ENCODE results near the gene VPREB3. TPM values are rescaled to one million over a fixed set of nuclear protein-coding genes. Genes with fewer than 3 reads are reported as not detected.
A peak's percentile ranks its signal among the peaks of the same experiment; 100 is the strongest.

Gene VPREB3
- total RNA-seq, 1 experiment from 2014 or later, result not detected

DNA sequence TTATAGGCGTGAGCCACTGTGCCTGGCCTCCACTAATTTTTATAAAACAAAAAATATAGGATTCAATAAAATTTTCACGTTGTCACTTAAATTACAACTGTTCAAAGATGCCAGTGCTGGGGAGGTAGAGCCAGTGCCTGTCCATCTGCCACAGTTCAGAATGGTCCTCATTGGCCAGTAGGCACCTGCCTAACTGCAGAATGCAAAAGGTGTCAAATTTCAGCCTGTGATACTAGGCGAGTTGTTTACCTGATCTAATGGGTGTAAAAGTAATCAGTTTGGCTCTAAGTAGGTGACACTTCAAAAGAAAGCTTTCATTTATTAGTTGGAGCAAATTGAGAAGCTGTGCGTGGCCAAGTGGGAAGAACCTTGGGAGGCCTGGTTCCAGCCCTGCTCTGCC lies 34.9 kb upstream of the VPREB3 start:
- POLR2A ChIA-PET, result no interaction called here
- no TSS peak for BruUV-seq (replicated peaks)
- CTCF ChIA-PET, result no interaction called here
- H3K36me3 ChIP-seq (ENCODE audit: control insufficient read depth, insufficient read depth, low read length), result no peaks in the 10 kb centered on the region
- DNase-seq (ENCODE audit: low read depth, low spot score), result no peak
- H3K4me3 ChIP-seq (ENCODE audit: low read depth in 2 of 2, low read length in 2 of 2), result no peak overlapping the region
- TF ChIP-seq SIN3A (IDR thresholded peaks at IDR 0.05; ENCODE audit: borderline replicate concordance, insufficient read depth, low read depth, low read length), result no peak
- TF ChIP-seq TCF7L2 (IDR thresholded peaks at IDR 0.05; ENCODE audit: low read depth, low read length), result no peak
- TF ChIP-seq POLR2AphosphoS5 (IDR thresholded peaks at IDR 0.05; ENCODE audit: low read depth, low read length), result no peak
- TF ChIP-seq, protein P1, sequence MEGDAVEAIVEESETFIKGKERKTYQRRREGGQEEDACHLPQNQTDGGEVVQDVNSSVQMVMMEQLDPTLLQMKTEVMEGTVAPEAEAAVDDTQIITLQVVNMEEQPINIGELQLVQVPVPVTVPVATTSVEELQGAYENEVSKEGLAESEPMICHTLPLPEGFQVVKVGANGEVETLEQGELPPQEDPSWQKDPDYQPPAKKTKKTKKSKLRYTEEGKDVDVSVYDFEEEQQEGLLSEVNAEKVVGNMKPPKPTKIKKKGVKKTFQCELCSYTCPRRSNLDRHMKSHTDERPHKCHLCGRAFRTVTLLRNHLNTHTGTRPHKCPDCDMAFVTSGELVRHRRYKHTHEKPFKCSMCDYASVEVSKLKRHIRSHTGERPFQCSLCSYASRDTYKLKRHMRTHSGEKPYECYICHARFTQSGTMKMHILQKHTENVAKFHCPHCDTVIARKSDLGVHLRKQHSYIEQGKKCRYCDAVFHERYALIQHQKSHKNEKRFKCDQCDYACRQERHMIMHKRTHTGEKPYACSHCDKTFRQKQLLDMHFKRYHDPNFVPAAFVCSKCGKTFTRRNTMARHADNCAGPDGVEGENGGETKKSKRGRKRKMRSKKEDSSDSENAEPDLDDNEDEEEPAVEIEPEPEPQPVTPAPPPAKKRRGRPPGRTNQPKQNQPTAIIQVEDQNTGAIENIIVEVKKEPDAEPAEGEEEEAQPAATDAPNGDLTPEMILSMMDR (IDR thresholded peaks at IDR 0.05), result no peak
- TF ChIP-seq, protein P2, sequence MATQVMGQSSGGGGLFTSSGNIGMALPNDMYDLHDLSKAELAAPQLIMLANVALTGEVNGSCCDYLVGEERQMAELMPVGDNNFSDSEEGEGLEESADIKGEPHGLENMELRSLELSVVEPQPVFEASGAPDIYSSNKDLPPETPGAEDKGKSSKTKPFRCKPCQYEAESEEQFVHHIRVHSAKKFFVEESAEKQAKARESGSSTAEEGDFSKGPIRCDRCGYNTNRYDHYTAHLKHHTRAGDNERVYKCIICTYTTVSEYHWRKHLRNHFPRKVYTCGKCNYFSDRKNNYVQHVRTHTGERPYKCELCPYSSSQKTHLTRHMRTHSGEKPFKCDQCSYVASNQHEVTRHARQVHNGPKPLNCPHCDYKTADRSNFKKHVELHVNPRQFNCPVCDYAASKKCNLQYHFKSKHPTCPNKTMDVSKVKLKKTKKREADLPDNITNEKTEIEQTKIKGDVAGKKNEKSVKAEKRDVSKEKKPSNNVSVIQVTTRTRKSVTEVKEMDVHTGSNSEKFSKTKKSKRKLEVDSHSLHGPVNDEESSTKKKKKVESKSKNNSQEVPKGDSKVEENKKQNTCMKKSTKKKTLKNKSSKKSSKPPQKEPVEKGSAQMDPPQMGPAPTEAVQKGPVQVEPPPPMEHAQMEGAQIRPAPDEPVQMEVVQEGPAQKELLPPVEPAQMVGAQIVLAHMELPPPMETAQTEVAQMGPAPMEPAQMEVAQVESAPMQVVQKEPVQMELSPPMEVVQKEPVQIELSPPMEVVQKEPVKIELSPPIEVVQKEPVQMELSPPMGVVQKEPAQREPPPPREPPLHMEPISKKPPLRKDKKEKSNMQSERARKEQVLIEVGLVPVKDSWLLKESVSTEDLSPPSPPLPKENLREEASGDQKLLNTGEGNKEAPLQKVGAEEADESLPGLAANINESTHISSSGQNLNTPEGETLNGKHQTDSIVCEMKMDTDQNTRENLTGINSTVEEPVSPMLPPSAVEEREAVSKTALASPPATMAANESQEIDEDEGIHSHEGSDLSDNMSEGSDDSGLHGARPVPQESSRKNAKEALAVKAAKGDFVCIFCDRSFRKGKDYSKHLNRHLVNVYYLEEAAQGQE (IDR thresholded peaks at IDR 0.05; ENCODE audit: insufficient read depth in 1 of 2, low read depth in 2 of 2, low read length in 1 of 2), result no peak
- H3K27me3 ChIP-seq (ENCODE audit: control insufficient read depth, insufficient read depth, low read length), result no peaks in the 10 kb centered on the region
- peaks cover 4% of the 10 kb centered on the region; the same call in 1 of the 2 replicates for H3K4me1 ChIP-seq (ENCODE audit: control insufficient read depth, insufficient read depth, low read length)
- in situ Hi-C loops (cut with HindIII; ENCODE audit: low pct_unique_long_range_greater_than_20kb, low sequenced_read_pairs) (no loop called here), intact Hi-C loops (cut with micrococcal nuclease; ENCODE audit: unreplicated experiment) (no loop called here)
- H3K9me3 ChIP-seq (ENCODE audit: control insufficient read depth, insufficient read depth, low read depth, low read length), result no peaks in the 10 kb centered on the region
- ATAC-seq, result no peak
- no peak overlapping the region for H3K27ac ChIP-seq (ENCODE audit: low read length)

- CTCF ChIA-PET, result no interaction called here
- peak overlapping the region; percentile 81 for H3K27ac ChIP-seq (ENCODE audit: low read length)
- in situ Hi-C loops (cut with HindIII; ENCODE audit: low pct_unique_long_range_greater_than_20kb, low sequenced_read_pairs), result no loop called here
- POLR2A ChIA-PET, result interaction anchor here (0.6 to 1.3 kb wide), 2 partner anchors 13 to 453 kb away, joined by 3 to 4 read pairs; no protein-coding TSS in a partner anchor
- no peak for TF ChIP-seq TCF7L2 (IDR thresholded peaks at IDR 0.05; ENCODE audit: low read depth, low read length)
- TF ChIP-seq, protein P1 (IDR thresholded peaks at IDR 0.05), result no peak
- no peak for TF ChIP-seq SIN3A (IDR thresholded peaks at IDR 0.05; ENCODE audit: borderline replicate concordance, insufficient read depth, low read depth, low read length)
- TF ChIP-seq, protein P2 (IDR thresholded peaks at IDR 0.05; ENCODE audit: insufficient read depth in 1 of 2, low read depth in 2 of 2, low read length in 1 of 2), result no peak
- no peak for TF ChIP-seq POLR2AphosphoS5 (IDR thresholded peaks at IDR 0.05; ENCODE audit: low read depth, low read length)
- intact Hi-C loops (cut with micrococcal nuclease; ENCODE audit: unreplicated experiment), result no loop called here
- no peaks in the 10 kb centered on the region for H3K27me3 ChIP-seq (ENCODE audit: control insufficient read depth, insufficient read depth, low read length)
- H3K36me3 ChIP-seq (ENCODE audit: control insufficient read depth, insufficient read depth, low read length), result no peaks in the 10 kb centered on the region
- H3K9me3 ChIP-seq (ENCODE audit: control insufficient read depth, insufficient read depth, low read depth, low read length), result no peaks in the 10 kb centered on the region
- TSS peak; percentile 81 for BruUV-seq (replicated peaks)
- ATAC-seq, result no peak
- H3K4me3 ChIP-seq (ENCODE audit: low read depth in 2 of 2, low read length in 2 of 2), result peak overlapping the region; percentile 83 to 87
- peaks cover 4% of the 10 kb centered on the region; the same call in 1 of the 2 replicates for H3K4me1 ChIP-seq (ENCODE audit: control insufficient read depth, insufficient read depth, low read length)
- no peak for DNase-seq (ENCODE audit: low read depth, low spot score)
These were observed 33.7 kb upstream of the VPREB3 start for GRCh38 chr22:23787910-23788309.

Data from Panc1 (cell line).